K562 (cell line): ENCODE data around the gene TJAP1. TPM values are rescaled to one million over a fixed set of nuclear protein-coding genes. Genes with fewer than 3 reads are reported as not detected.

ENCODE experiments used
- CCNT2 ChIP-seq: IDR thresholded peaks from 2 replicates; pipeline ENCODE4 v1.6.1; 2011; ENCODE audit warnings: borderline replicate concordance, low read depth, mild to moderate bottlenecking, moderate library complexity, mixed read lengths, low read length; ENCODE audit not compliant: insufficient read length; ENCODE audit errors: extremely low read depth
- CEBPB ChIP-seq: fragments of 450-650 bp; IDR thresholded peaks from 2 replicates; pipeline ENCODE4 v1.6.1; 2016; ENCODE audit warnings: missing genetic modification characterization, missing compliant biosample characterization
- E2F1 ChIP-seq: sonication (generic); formaldehyde crosslinking; IDR thresholded peaks from 2 replicates; pipeline ENCODE4 v1.8.1; 2023; ENCODE audit warnings: mild to moderate bottlenecking, missing genetic modification reagents, moderate library complexity
- L3MBTL2 ChIP-seq: fragments of 450-650 bp; IDR thresholded peaks from 2 replicates; pipeline ENCODE4 v1.6.1; 2016; ENCODE audit warnings: mild to moderate bottlenecking, moderate library complexity
- MED1 ChIP-seq: sonication (generic); formaldehyde crosslinking; IDR thresholded peaks from 2 replicates; pipeline ENCODE4 v1.8.1; 2023; ENCODE audit warnings: missing genetic modification reagents, borderline replicate concordance
- MYC ChIP-seq, 2 experiments: fragments of 250-450 bp in 1 of 2; sonication (Bioruptor Pico) in 1 of 2; IDR thresholded peaks; 2 replicates each; pipeline versions ENCODE4 v1.5.1 to v1.6.1; 2012 to 2021; ENCODE audit warnings: low read depth in 2 of 2, borderline replicate concordance in 1 of 2, improper control_type of control experiment in 1 of 2, low read length in 1 of 2, mild to moderate bottlenecking in 1 of 2, moderate library complexity in 1 of 2
- PHB ChIP-seq: fragments of 250-450 bp; sonication (Bioruptor Pico); IDR thresholded peaks from 2 replicates; pipeline ENCODE4 v1.5.0; 2021
- RBM14 ChIP-seq: fragments of 200-400 bp; formaldehyde crosslinking; IDR thresholded peaks from 2 replicates; pipeline ENCODE4 v1.6.1; 2018; ENCODE audit warnings: low read depth, mild to moderate bottlenecking, low read length, moderate library complexity, borderline replicate concordance; ENCODE audit not compliant: insufficient read depth
- TAF1 ChIP-seq: IDR thresholded peaks from 2 replicates; pipeline ENCODE4 v1.6.1; 2011; ENCODE audit warnings: mild to moderate bottlenecking, low read length, moderate library complexity; ENCODE audit not compliant: insufficient read depth, control insufficient read depth, severe bottlenecking; ENCODE audit errors: extremely low read depth
- ZBTB49 ChIP-seq: sonication (generic); formaldehyde crosslinking; IDR thresholded peaks from 2 replicates; pipeline ENCODE4 v1.8.0; 2022; ENCODE audit warnings: missing genetic modification reagents, mild to moderate bottlenecking, borderline replicate concordance
- ZFX ChIP-seq: sonication (generic); formaldehyde crosslinking; IDR thresholded peaks from 2 replicates; pipeline ENCODE4 v1.8.0; 2022; ENCODE audit warnings: mild to moderate bottlenecking, missing genetic modification reagents, moderate library complexity
- ZNF263 ChIP-seq: sonication (generic); formaldehyde crosslinking; IDR thresholded peaks from 2 replicates; pipeline ENCODE4 v1.8.0; 2022; ENCODE audit warnings: mild to moderate bottlenecking, missing genetic modification reagents, borderline replicate concordance
- polyA plus RNA-seq, 8 experiments: library from polyadenylated mRNA; depleted of rRNA in 4 of 8; stranded (reverse) in 5 of 8; unstranded in 3 of 8; fragments of >200 nt; fragmentation: Nextera tagmentation in 2 of 8; fragmentation: Illumina TruSeq in 1 of 8; extraction: Ambion mirVana in 2 of 8; extraction: Trizol in 1 of 8; gene quantifications; 2 replicates each; pipeline versions ENCODE4 v1.2.1 to v1.2.3, GENCODE V29; 2011 to 2014; ENCODE audit warnings: inconsistent platforms in 1 of 8, missing spikeins in 1 of 8
- total RNA-seq, 7 experiments: library from RNA; depleted of rRNA in 6 of 7; stranded (reverse); fragments of >200 nt in 6 of 7; fragmentation: Illumina TruSeq in 2 of 7; extraction: Trizol in 2 of 7; gene quantifications; 2 replicates each; pipeline versions ENCODE4 v1.2.1 to v1.2.3, GENCODE V29; 2011 to 2021; ENCODE audit warnings: low replicate concordance in 1 of 7

Gene TJAP1
- total and polyA plus RNA-seq, 9 of the 15 experiments (the other 6 are each of a cell fraction or from before 2014, with no cell fraction given) = 0.06 to 35.8 (median 16.2) TPM

DNA sequence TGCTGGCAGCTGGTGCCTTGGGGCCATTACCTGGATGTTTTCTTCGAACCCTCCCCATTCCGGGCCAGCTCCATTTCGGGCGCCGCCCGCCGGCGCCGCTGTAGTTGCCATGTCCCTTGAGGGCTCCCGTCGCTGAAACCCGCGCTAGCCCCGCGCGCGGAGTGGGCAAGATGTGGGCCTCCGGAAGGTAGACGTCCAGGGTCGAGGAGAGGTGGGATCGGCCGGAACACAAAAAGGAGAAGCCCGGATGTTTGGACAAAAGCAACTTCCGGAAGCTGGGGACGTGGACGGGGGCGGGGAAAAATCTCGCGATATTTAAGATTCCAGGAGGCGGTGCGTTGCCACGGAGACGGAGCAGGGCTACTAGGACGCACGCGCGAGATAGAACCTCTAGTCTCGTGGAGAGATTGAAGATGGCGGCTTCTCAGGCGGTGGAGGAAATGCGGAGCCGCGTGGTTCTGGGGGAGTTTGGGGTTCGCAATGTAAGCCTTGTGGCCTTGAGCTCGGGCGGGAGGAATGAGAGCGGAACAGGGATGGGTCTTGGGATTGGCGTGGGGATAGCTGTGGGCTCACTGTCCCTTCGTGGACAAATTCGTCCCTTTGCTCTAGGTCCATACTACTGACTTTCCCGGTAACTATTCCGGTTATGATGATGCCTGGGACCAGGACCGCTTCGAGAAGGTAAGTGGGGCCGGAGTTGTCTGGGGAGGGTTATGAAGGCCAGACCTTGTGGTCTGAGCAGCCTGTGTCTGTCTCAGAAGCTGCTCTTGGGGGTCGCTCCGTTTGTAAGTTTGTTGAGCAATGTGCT lies 39.5 kb downstream of the TJAP1 start, which contains the start of the genes POLR1C and YIPF3 (continued):
- peak; percentile 87 for TF ChIP-seq TAF1
- peak; percentile 67; the same call in 1 of the 2 replicates for TF ChIP-seq CEBPB (tag)
- TF ChIP-seq L3MBTL2 = peak; percentile 65
- peak; percentile 88 for TF ChIP-seq ZFX
- TF ChIP-seq ZBTB49 (CRISPR knock-in tag) = no peak
- peak; percentile 99 for TF ChIP-seq MYC (IDR thresholded peaks at IDR 0.05; ENCODE audit: low read depth, low read length)
- TF ChIP-seq MYC (CRISPR knock-in tag; IDR thresholded peaks at IDR 0.05; ENCODE audit: borderline replicate concordance, low read depth) = peak; percentile 94
- TF ChIP-seq PHB (CRISPR knock-in tag) = no peak
- no peak for TF ChIP-seq ZNF263 (CRISPR knock-in tag)
- peak; percentile 63 for TF ChIP-seq E2F1
- TF ChIP-seq MED1 (CRISPR knock-in tag) = no peak
- TF ChIP-seq RBM14 = no peak
- TF ChIP-seq CCNT2 = no peak
